HG03354 (cell line): ENCODE measurements around the gene RAB9A.
"Not testable (repeated sequence)": the region's sequence is repeated elsewhere in the genome, so short reads cannot be mapped to it uniquely, and the experiment has no call there.

ENCODE experiments used
- ATAC-seq: cut with Tn5 transposase; IDR thresholded peaks from one replicate; pipeline ENCODE4 v1.9.1; 2021; ENCODE audit warnings: mild to moderate bottlenecking; ENCODE audit not compliant: unreplicated experiment, poor library complexity, severe bottlenecking

The RAB9A gene

GRCh38 chrX:13697976-13698375 is 9.0 kb downstream of the RAB9A start:
- peak; percentile 11 for ATAC-seq

DNA sequence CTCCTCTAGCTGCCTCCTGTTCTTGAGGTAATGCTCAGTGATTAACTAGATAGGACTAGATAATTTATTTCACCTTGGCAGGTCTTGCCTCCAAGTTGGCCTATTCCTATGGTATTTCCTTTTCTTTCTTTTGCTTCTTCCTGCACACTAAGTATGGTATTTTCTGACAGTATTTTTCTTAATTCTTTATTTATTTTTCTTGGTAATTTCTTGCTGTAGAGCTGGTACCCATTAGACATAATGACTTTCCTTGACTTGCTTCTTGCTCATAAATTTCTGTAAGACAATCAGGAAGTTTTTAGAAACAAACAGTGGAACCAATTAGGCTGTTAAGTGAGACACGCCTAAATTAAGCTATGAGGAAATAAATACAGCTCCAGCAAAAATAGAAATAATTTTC is 9.5 kb downstream of the RAB9A start:
- ATAC-seq: no peak

- ATAC-seq: peak; percentile 54
Measured at GRCh38 chrX:13699183-13699826, 10.4 kb downstream of the RAB9A start.

GRCh38 chrX:13700380-13700779 is 11.5 kb downstream of the RAB9A start:
- ATAC-seq: no peak

GRCh38 chrX:13702111-13702789 is 13.3 kb downstream of the RAB9A start:
- no peak for ATAC-seq

- no peak for ATAC-seq
Measured at GRCh38 chrX:13703135-13703534, 14.2 kb downstream of the RAB9A start.

DNA sequence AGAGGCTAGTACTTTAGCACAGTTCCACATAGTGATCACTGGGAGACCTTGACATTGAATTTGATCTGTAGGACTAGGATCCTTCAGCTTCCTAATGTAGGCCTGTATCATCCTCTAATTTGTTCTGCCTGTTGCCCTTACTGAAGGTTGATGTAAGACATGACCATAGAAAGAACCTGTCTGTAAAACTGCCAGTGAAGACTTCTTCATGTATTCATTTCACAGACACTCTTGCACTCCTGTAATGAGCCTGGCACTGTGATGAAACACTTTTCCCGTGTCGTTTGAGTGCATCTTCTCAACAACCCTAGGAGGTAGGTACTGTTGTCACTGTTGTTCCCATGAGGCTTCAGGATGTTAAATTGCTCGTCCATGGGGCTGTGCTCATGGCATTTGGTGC is 14.7 kb downstream of the RAB9A start:
- no peak for ATAC-seq

- ATAC-seq: no peak
Measured at GRCh38 chrX:13711141-13711540, 22.2 kb downstream of the RAB9A start.

- ATAC-seq: no peak
Measured at GRCh38 chrX:13716455-13716854, 27.5 kb downstream of the RAB9A start.

DNA sequence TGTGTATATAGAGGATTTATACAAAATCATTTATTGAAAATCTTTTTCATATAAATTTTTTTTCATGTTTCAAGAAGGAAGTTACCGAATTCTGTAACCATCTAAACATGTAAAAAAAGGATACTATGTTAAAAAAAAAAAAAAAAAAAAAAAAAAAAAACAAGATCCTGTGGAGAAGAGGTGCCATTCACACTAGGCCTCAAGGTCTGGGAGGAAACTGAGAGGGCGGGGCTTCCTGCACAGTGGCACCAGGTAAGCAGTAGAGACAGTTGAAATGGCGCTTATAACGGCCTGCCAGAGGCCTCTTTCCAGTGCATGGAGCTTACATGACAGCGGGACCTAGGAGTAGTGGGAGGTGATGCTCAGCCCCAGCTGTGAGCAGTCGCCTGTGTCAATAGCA is 28.0 kb downstream of the RAB9A start:
- ATAC-seq: no peak

- ATAC-seq: no peak
Measured at GRCh38 chrX:13717700-13718472, 29.0 kb downstream of the RAB9A start.

- no peak for ATAC-seq
Measured at GRCh38 chrX:13719192-13719856, 30.4 kb downstream of the RAB9A start.

DNA sequence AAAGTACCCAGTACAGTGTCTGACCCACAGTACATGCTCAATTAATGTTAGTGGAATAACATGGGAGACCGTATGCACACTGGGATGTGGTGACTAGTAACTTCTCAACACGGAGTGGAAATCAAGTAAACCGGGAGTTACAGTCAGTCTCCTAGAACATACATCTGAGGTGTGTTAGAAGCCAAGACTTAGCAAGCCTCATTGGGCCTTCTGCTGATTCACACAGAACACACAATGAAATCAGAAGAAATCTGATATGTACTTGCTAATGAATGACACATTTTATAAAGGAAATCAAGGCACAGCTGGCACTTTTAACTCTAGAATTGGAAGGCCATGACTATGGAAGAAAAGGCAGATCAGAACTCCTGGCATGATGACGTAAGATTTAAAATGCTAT is 32.4 kb downstream of the RAB9A start:
- ATAC-seq: no peak

- no peak for ATAC-seq
Measured at GRCh38 chrX:13721819-13722519, 33.0 kb downstream of the RAB9A start.

DNA sequence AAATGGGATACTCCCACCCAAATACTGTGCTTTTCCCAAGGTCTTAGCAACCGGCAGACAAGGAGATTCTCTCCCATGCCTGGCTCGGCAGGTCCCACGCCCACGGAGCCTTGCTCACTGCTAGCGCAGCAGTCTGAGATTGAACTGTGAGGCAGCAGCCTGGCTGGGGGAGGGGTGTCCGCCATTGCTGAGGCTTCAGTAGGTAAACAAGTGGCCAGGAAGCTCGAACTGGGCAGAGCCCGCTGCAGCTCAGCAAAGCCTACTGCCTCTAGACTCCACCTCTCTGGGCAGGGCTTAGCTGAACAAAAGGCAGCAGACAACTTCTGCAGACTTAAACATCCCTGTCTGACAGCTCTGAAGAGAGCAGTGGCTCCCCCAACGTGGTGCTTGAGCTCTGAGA is 36.0 kb downstream of the RAB9A start:
- not testable (repeated sequence) for ATAC-seq

DNA sequence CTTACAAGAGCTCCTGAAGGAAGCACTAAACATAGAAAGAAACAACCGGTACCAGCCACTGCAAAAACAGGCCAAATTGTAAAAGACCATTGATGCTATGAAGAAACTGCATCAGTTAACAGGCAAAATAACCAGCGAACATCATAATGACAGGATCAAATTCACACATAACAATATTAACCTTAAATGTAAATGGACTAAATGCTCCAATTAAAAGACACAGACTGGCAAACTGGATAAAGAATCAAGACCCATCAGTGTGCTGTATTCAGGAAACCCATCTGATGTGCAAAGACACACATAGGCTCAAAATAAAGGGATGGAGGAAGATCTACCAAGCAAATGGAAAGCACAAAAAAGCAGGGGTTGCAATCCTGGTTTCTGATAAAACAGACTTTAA is 37.7 kb downstream of the RAB9A start:
- ATAC-seq: not testable (repeated sequence)

DNA sequence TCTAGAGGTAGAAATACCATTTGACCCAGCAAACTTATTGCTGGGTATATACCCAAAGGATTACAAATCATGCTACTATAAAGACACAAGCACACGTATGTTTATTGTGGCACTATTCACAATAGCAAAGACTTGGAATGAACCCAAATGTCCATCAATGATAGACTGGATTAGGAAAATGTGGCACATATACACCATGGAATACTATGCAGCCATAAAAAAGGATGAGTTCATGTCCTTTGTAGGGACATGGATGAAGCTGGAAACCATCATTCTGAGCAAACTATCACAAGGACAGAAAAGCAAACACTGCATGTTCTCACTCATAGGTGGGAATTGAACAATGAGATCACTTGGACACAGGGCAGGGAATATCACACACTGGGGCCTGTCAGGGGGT is 41.6 kb downstream of the RAB9A start:
- ATAC-seq: not testable (repeated sequence)

GRCh38 chrX:13732246-13733067 is 43.5 kb downstream of the RAB9A start:
- ATAC-seq: no peak

- ATAC-seq: no peak
Measured at GRCh38 chrX:13733506-13733905, 44.6 kb downstream of the RAB9A start.
